ENCODE data around the gene GFPT2. TPM values are rescaled to one million over a fixed set of nuclear protein-coding genes. Genes with fewer than 3 reads are reported as not detected.

The GFPT2 gene
- total RNA-seq, 1 donor from 2014 or later, result 15.7 TPM

GRCh38 chr5:180251141-180251540, 102.0 kb downstream of the GFPT2 start:
- no peak for DNase-seq (ENCODE audit: low spot score in 2 of 2, unreplicated experiment in 2 of 2)
- H3K4me3 Mint-ChIP-seq, result no peak overlapping the region
- peaks cover 89% of the 10 kb centered on the region for H3K36me3 Mint-ChIP-seq
- TF ChIP-seq, protein P1, sequence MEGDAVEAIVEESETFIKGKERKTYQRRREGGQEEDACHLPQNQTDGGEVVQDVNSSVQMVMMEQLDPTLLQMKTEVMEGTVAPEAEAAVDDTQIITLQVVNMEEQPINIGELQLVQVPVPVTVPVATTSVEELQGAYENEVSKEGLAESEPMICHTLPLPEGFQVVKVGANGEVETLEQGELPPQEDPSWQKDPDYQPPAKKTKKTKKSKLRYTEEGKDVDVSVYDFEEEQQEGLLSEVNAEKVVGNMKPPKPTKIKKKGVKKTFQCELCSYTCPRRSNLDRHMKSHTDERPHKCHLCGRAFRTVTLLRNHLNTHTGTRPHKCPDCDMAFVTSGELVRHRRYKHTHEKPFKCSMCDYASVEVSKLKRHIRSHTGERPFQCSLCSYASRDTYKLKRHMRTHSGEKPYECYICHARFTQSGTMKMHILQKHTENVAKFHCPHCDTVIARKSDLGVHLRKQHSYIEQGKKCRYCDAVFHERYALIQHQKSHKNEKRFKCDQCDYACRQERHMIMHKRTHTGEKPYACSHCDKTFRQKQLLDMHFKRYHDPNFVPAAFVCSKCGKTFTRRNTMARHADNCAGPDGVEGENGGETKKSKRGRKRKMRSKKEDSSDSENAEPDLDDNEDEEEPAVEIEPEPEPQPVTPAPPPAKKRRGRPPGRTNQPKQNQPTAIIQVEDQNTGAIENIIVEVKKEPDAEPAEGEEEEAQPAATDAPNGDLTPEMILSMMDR (IDR thresholded peaks at IDR 0.05; ENCODE audit: unreplicated experiment), result no peak
- H3K27me3 Mint-ChIP-seq (ENCODE audit: low read depth), result no peaks in the 10 kb centered on the region
- H3K4me1 Mint-ChIP-seq, result no peaks in the 10 kb centered on the region
- H3K9me3 Mint-ChIP-seq, result peaks cover 47% of the 10 kb centered on the region
- H3K27ac Mint-ChIP-seq, result no peak overlapping the region

Other genes with a start within 250 kb of the GFPT2 start
- 0.36 to 0.58 TPM (median 0.42 TPM) in 3 replicates for gene RASGEF1C, start 144.1 kb downstream of the GFPT2 start, total RNA-seq
- gene MAPK9, start 61.3 kb downstream of the GFPT2 start, total RNA-seq, result 34.8 to 36.9 TPM (median 35.7 TPM) in 3 replicates
- 50.4 to 54.4 TPM (median 53.7 TPM) in 3 replicates for gene CNOT6, start 141.0 kb upstream of the GFPT2 start, total RNA-seq
- gene SCGB3A1, start 238.2 kb upstream of the GFPT2 start, total RNA-seq, result 0.55 to 0.63 TPM in 2 of 3 replicates, not detected in the other